HG03378 (cell line): ENCODE measurements around the gene P2RX7.
A peak's percentile ranks its signal among the peaks of the same experiment; 100 is the strongest.
"Not testable (repeated sequence)": the region's sequence is repeated elsewhere in the genome, so short reads cannot be mapped to it uniquely, and the experiment has no call there.

Source experiments
- ATAC-seq: cut with Tn5 transposase; IDR thresholded peaks from one replicate; pipeline ENCODE4 v1.9.1; 2021; ENCODE audit warnings: mild to moderate bottlenecking, moderate library complexity; ENCODE audit not compliant: unreplicated experiment

The P2RX7 gene

DNA sequence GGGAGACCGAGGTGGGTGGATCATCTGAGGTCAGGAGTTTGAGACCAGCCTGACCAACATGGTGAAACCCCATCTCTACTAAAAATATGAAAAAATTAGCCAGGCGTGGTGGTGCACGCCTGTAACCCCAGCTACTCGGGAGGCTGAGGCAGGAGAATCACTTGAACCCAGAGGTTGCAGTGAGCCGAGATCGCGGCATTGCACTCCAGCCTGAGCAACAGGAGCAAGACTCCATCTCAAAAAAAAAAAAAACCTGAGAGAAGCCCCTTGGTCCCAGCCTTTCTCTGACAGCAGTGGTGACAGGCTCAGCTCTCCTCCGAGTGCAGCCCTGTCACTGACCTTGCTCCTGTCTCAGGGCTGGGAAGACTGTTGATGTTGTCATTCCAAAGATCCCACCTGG is 94.2 kb downstream of the P2RX7 start:
- ATAC-seq, result not testable (repeated sequence)

GRCh38 chr12:121227294-121227693 is 94.6 kb downstream of the P2RX7 start:
- peak; percentile 48 for ATAC-seq

- no peak for ATAC-seq
Measured at GRCh38 chr12:121228919-121229665, 96.4 kb downstream of the P2RX7 start.

DNA sequence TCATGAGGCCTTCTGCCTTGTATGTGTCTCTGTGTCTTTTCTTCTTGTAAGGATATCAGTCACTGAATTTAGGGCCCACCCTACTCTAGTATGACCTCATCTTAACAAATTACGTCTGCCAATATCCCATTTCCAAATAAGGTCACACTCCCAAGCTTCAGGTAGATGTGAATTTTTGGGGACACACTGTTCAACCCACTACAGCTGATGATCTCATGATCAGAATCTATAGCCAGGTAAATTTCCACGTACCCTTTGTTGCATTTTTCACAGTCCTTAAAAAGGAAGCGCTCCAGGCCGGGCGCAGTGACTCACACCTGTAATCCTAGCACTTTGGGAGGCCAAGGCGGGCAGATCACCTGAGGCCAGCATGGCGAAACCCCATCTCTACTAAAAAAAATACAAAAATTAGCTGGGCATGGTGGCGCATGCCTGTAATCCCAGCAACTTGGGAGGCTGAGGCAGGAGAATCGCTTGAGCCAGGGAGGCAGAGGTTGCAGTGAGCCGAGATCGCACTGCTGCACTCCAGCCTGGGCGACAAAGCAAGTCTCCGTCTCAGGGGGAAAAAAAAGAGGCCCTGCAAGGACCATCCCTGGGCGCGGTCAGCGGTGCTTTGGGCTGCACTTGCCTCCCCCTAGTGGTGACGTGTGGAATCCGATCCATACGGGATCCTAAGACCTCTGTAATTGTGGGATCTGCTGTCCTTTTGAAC is 97.3 kb downstream of the P2RX7 start:
- not testable (repeated sequence) for ATAC-seq

- ATAC-seq, result no peak
Measured at GRCh38 chr12:121230538-121230907, 97.8 kb downstream of the P2RX7 start.

GRCh38 chr12:121232163-121232562 is 99.5 kb downstream of the P2RX7 start:
- no peak for ATAC-seq

DNA sequence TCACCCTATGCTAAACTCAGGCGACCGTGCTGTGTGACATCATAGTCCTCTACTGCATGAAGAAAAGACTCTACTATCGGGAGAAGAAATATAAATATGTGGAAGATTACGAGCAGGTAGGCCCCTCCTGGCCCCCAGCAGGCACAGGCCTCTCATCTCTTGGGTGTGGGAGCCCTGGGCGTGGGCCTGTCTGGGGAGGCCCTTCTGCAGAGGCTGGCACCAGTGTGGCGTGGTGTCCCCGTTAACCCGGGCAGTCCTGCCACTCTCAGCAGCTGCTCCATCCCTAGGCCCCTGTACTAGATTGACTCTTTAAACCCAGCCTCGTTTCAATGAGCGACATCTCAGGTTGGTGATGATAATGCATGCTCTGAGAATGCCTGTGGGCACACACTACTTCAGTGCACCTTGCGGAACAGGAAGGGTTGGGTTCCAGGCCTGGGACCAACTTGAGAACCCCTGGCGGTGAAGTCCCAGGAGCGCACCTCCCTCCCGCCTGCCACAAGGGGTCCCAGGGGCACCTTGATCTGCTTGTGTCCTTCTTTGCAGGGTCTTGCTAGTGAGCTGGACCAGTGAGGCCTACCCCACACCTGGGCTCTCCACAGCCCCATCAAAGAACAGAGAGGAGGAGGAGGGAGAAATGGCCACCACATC is 100.4 kb downstream of the P2RX7 start:
- ATAC-seq, result no peak

GRCh38 chr12:121233628-121234020 is 100.9 kb downstream of the P2RX7 start:
- no peak for ATAC-seq

DNA sequence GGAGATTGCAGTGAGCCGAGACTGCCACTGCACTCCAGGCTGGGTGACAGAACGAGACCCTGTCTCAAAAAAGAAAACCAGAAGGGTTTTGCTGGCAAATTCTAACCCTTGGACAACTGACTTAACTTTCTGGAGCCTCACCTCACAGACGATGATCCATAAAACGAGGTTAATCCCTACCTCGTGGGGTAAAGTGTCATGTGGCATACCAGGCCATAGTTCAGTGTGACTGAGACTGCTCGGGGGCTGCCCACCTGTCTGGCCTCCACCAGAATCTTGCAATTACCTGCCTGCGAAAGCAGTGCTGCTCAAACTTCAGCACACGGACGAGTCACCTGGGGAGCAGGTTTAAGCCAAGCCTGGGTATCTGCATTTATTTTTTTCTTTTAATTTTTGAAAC is 104.1 kb downstream of the P2RX7 start:
- no peak for ATAC-seq

- ATAC-seq, result no peak
Measured at GRCh38 chr12:121237415-121237814, 104.7 kb downstream of the P2RX7 start.
